Renal cortex interstitium (tissue), 15 donors: ENCODE results near the gene SLC31A2. TPM values are rescaled to one million over a fixed set of nuclear protein-coding genes. Genes with fewer than 3 reads are reported as not detected.
"Not testable (repeated sequence)": the region's sequence is repeated elsewhere in the genome, so short reads cannot be mapped to it uniquely, and the experiment has no call there.

ENCODE experiments used
- DNase-seq, 11 donors: peaks; one replicate each; pipeline ENCODE4 v3.0.0-alpha.2; 2013; ENCODE audit warnings: low read depth in 9 of 11, low spot score in 4 of 11; ENCODE audit errors: extremely low read depth in 1 of 11
- long read RNA-seq, 16 experiments: transcript quantifications; one replicate each; lab custom pipeline, GENCODE V29; 2026
- polyA plus RNA-seq, 3 donors: library from polyadenylated mRNA; unstranded; fragments of 120-200 nt; gene quantifications; one replicate each; pipeline ENCODE4 v1.2.1, GENCODE V29; 2013; ENCODE audit not compliant: insufficient read length in 3 of 3

Gene SLC31A2
- polyA plus RNA-seq, result 1 to 10 TPM; 3.0 to 3.8 (median 3.0) TPM
- long read RNA-seq, donor 1, partial matches to known transcripts, result 12 of 13 reads
- long read RNA-seq, donor 1, other reads (novel, unspliced or antisense), result 0 of 13 reads
- long read RNA-seq, donor 2, partial matches to known transcripts, result 5 of 9 reads
- long read RNA-seq, donor 2, other reads (novel, unspliced or antisense), result 0 of 9 reads
- long read RNA-seq, donor 3, transcript SLC31A2-201 (4 exons, 1,785 nt), result major isoform, 5 of 16 reads
- long read RNA-seq, donor 3, partial matches to known transcripts, result 11 of 16 reads
- long read RNA-seq, donor 3, other reads (novel, unspliced or antisense), result 0 of 16 reads
- long read RNA-seq, donor 4, partial matches to known transcripts, result 0 of 2 reads
- long read RNA-seq, donor 4, other reads (novel, unspliced or antisense), result 0 of 2 reads
- long read RNA-seq, donor 5, result 0 reads
- long read RNA-seq, donor 6, result 0 reads
- long read RNA-seq, donor 7, partial matches to known transcripts, result 0 of 2 reads
- long read RNA-seq, donor 7, other reads (novel, unspliced or antisense), result 0 of 2 reads
- long read RNA-seq, donor 8, partial matches to known transcripts, result 18 of 23 reads
- long read RNA-seq, donor 8, other reads (novel, unspliced or antisense), result 0 of 23 reads
- long read RNA-seq, donor 9, partial matches to known transcripts, result 0 of 2 reads
- long read RNA-seq, donor 9, other reads (novel, unspliced or antisense), result 0 of 2 reads
- long read RNA-seq, donor 10, partial matches to known transcripts, result 0 of 3 reads
- long read RNA-seq, donor 10, other reads (novel, unspliced or antisense), result 0 of 3 reads
- long read RNA-seq, donor 11, result 0 reads
- long read RNA-seq, donor 12, partial matches to known transcripts, result 0 of 2 reads
- long read RNA-seq, donor 12, other reads (novel, unspliced or antisense), result 0 of 2 reads
- long read RNA-seq, donor 13, result 0 reads
- long read RNA-seq, donor 14, partial matches to known transcripts, result 0 of 2 reads
- long read RNA-seq, donor 14, other reads (novel, unspliced or antisense), result 0 of 2 reads
- long read RNA-seq, donor 15, result 0 reads
- long read RNA-seq, donor 16, partial matches to known transcripts, result 0 of 4 reads
- long read RNA-seq, donor 16, other reads (novel, unspliced or antisense), result 0 of 4 reads

- peak; percentile 38 to 82 (median 64) for DNase-seq
Observed at GRCh38 chr9:113150670-113151611, at the start of gene SLC31A2. SLC31A2 (plus strand) TSS chr9:113151007; CDS start chr9:113151075, 68 bp downstream.

- DNase-seq, result not testable (repeated sequence)
Observed at GRCh38 chr9:113105345-113105744, 45.5 kb upstream of the SLC31A2 start.

- not testable (repeated sequence) for DNase-seq
Observed at GRCh38 chr9:113111065-113111951, 39.5 kb upstream of the SLC31A2 start.

- not testable (repeated sequence) for DNase-seq
Observed at GRCh38 chr9:113112706-113113510, 37.9 kb upstream of the SLC31A2 start.

- DNase-seq, result not testable (repeated sequence)
Observed at GRCh38 chr9:113118829-113119228, 32.0 kb upstream of the SLC31A2 start.

- DNase-seq, result no peak
Observed at GRCh38 chr9:113125386-113126035, 25.3 kb upstream of the SLC31A2 start.

- DNase-seq, result no peak
Observed at GRCh38 chr9:113129466-113129865, 21.3 kb upstream of the SLC31A2 start.

GRCh38 chr9:113129884-113130283 is 20.9 kb upstream of the SLC31A2 start:
- no peak for DNase-seq

GRCh38 chr9:113131689-113132151 is 19.1 kb upstream of the SLC31A2 start:
- peak in 9 of 11 donors; percentile 25 to 68 (median 52) for DNase-seq

GRCh38 chr9:113137196-113138168 is 13.3 kb upstream of the SLC31A2 start:
- no peak for DNase-seq

GRCh38 chr9:113138760-113139159 is 12.0 kb upstream of the SLC31A2 start:
- DNase-seq, result no peak

GRCh38 chr9:113139225-113139829 is 11.5 kb upstream of the SLC31A2 start:
- no peak for DNase-seq

- no peak for DNase-seq
Observed at GRCh38 chr9:113139953-113140352, 10.9 kb upstream of the SLC31A2 start.

- not testable (repeated sequence) for DNase-seq
Observed at GRCh38 chr9:113140896-113141295, 9.9 kb upstream of the SLC31A2 start.
